Spleen (tissue), 7 donors: ENCODE results near the gene TAS2R31.

Experiments used
- POLR2A ChIP-seq, 3 donors: fragments of 450-650 bp; IDR thresholded peaks; one replicate each; pipeline ENCODE4 v1.5.1; 2017; ENCODE audit warnings: antibody characterized with exemption in 3 of 3, mild to moderate bottlenecking in 1 of 3
- TF ChIP-seq, protein P1 (sequence below), 11 experiments: fragments of 200-600 bp in 7 of 11; fragments of 450-650 bp in 4 of 11; sonication (generic) in 4 of 11; IDR thresholded peaks in 8 of 11; conservative IDR thresholded peaks in 3 of 11; 1 replicate in 7 of 11; 2 replicates in 4 of 11; pipeline versions ENCODE4 v1.4.0 to v1.8.0; 2016 to 2021; ENCODE audit warnings: antibody characterized with exemption in 11 of 11, inconsistent platforms in 4 of 11, mild to moderate bottlenecking in 1 of 11
- donor health status: DM: no; HTN: no; CAD: no; lungs with moderate emphysema.
- donor health status: DM: no; HTN: no; CAD: no.
- donor health status: DM: no; HTN: no; CAD: no.

DNA sequence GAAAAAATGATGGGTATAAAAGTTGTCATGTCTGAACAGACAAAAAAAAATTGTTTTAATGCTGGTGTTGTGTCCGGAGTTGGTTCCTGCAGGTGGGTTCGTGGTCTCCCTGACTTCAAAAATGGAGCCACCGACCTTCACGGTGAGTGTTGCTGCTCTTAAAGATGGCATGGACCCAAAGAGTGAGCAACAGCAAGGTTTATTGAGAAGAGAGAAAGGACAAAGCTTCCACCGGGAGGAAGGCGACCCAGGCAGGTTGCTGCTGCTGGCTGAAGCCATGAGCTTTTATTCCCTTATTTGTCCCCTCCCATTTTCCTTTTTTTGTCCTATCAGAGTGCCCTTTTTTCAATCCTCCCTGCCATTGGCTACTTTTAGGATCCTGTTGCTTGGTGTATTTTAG, at the start of gene TAS2R31:
- TF ChIP-seq, protein P1, sequence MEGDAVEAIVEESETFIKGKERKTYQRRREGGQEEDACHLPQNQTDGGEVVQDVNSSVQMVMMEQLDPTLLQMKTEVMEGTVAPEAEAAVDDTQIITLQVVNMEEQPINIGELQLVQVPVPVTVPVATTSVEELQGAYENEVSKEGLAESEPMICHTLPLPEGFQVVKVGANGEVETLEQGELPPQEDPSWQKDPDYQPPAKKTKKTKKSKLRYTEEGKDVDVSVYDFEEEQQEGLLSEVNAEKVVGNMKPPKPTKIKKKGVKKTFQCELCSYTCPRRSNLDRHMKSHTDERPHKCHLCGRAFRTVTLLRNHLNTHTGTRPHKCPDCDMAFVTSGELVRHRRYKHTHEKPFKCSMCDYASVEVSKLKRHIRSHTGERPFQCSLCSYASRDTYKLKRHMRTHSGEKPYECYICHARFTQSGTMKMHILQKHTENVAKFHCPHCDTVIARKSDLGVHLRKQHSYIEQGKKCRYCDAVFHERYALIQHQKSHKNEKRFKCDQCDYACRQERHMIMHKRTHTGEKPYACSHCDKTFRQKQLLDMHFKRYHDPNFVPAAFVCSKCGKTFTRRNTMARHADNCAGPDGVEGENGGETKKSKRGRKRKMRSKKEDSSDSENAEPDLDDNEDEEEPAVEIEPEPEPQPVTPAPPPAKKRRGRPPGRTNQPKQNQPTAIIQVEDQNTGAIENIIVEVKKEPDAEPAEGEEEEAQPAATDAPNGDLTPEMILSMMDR (IDR thresholded peaks at IDR 0.05 in 8 of 11, conservative IDR thresholded peaks at IDR 0.05 in 3 of 11) = no peak
- TF ChIP-seq POLR2A (IDR thresholded peaks at IDR 0.05) = no peak
